Right ventricle myocardium superior (tissue), 1 donor: ENCODE data around the gene TP73. TPM values are rescaled to one million over a fixed set of nuclear protein-coding genes. Genes with fewer than 3 reads are reported as not detected.
A peak's percentile ranks its signal among the peaks of the same experiment; 100 is the strongest.

Source experiments
- ATAC-seq: fragments of 200-7000 bp; cut with Tn5 transposase; one replicate; pipeline ENCODE4 v1.9.1; 2020; ENCODE audit warnings: mild to moderate bottlenecking; ENCODE audit not compliant: poor library complexity
- DNase-seq: peaks from one replicate; pipeline ENCODE4 v3.0.0-alpha.2; 2020
- intact Hi-C: fragments of 100-400 bp; cut with DNase I; formaldehyde crosslinking; loops from one replicate; pipeline ENCODE4 v1.11.2; 2022
- total RNA-seq: library from RNA; stranded (reverse); fragmentation: NEBNext Ultra II Directional; extraction: Animal tissue kit (Norgen Biotek cat#: 25700); gene quantifications from one replicate; pipeline ENCODE4 v1.2.1, GENCODE V29; 2021
- donor health status: DM: no; HTN: yes; CAD: no; lungs with severe emphysema.

TP73 gene
- total RNA-seq, 1 donor from 2014 or later, result not detected

GRCh38 chr1:3761296-3762010 is 109.1 kb downstream of the TP73 start:
- no peak for ATAC-seq
- intact Hi-C loops, result no loop called here
- no peak for DNase-seq

DNA sequence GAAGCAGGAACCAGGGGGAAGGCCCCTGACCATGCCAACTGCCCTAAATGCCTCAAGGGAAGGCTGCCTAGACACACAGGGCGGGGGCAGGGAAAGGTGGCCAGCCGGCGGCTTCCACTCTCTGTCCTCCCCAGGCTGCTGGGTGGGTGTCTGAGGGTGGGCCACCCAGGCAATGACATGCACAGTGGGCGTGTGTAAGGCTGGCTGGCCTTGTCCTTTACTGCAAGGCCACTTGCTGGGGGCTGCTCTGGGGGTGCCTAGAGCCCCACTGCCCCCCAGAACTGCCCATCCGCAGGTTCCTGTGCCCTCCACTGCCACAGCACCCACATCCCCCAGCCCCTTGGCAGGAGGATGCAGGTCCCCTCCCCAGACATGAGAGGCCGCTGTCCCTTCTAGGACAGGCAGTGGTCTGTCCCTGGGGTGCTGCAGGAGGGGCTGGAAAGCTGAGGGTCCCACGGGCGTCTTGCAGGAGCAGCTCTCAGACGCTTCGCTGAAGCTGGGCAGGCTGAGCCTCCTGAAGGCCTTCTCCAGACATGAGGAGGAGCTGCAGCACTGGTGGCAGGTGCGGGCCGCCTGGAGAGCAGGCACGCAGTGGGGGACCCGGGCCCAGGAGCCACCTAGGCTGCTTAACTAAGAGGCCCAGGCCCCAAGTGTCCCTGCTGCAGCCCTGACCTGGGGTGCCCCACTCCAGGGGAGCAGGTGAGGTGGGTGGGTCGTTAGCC is 110.0 kb downstream of the TP73 start:
- intact Hi-C loops, result no loop called here
- ATAC-seq (no peak), DNase-seq (no peak)

DNA sequence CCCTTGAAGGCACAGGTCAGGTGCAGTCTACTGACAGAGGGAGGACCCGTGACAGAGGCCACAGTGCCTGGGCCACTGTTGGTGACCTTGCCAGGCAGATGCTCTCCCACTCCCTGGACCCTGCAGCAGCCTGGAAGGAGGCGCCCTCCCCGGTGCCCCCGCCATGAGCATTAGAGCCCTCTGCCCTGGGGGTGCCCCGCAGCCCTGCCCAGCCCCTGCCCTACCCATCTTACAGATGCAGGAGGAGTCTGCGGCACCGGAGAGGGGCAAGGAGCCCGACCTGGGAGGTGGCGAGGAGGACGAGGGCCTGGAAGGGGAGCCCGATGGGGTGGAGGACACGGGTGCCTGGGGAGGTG is 110.5 kb downstream of the TP73 start:
- intact Hi-C loops, result no loop called here
- DNase-seq (no peak), ATAC-seq (no peak)

GRCh38 chr1:3763351-3764125 is 111.2 kb downstream of the TP73 start:
- intact Hi-C loops, result no loop called here
- no peak for ATAC-seq
- no peak for DNase-seq

- intact Hi-C loops, result no loop called here
- ATAC-seq, result no peak
- no peak for DNase-seq
Observed at GRCh38 chr1:3767328-3767925, 115.1 kb downstream of the TP73 start.

DNA sequence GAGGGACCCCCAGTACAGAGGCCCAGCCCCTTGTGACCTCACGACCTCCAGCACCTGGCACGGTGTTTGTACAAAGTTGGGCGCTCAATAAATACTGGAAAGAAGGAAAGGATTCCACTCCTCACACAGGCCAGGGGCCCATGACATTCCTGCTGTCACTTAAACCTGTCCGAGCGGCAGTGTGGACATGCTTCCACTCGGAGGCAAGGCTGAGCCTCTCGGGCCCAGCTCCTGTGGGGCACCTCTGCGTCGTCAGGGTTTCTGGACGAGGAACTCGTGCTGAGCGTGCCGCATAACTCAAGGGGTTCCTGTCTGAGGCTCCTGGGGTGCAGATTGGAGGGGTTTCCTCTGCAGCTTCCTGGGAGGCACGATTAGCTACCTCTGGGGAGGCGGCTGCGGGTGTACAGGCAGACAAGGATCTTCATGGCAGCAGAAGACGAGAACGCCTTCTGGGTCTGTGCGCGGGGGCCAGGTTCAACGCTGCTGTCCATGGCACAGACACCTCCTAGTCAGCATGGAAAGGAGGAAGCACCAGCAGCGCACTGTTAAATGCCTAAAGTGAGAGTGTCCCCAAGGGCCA is 116.6 kb downstream of the TP73 start:
- ATAC-seq, result no peak
- DNase-seq, result no peak
- intact Hi-C loops, result no loop called here

DNA sequence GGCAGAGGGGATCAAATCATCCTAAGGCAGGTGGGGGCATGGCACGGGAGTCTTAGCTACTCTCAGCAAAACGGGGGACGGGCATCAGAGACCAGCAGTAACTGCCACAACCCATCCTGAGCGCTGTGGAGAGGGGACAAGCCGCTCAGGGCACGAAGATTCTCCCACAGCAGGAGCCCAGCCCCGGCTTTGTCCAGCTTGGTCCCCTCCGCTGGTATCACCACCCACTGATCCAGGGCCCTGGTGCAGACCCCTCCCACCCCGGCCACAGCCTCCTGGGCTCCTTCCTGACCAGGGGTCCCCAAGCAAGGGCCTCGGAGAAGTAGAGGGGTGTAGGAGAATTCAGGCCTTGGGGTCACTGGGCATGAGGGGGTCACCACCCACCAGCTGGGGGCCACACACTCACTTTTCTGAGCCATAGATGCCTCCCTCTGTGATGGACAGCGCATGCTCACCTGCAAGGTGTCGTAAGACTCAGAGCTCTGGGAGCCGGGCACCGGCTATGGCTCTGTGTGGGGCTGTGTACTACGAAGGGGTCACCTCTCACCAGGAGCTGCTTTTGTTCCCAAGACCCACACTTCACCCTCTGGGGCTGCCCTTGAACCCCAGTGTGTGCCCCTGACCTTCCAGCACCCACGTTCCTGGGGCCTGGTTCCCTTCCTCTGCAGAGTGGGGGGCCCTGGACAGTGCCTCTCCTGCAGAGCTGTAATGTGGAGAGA is 117.9 kb downstream of the TP73 start:
- DNase-seq (no peak), ATAC-seq (no peak)
- intact Hi-C loops, result no loop called here

DNA sequence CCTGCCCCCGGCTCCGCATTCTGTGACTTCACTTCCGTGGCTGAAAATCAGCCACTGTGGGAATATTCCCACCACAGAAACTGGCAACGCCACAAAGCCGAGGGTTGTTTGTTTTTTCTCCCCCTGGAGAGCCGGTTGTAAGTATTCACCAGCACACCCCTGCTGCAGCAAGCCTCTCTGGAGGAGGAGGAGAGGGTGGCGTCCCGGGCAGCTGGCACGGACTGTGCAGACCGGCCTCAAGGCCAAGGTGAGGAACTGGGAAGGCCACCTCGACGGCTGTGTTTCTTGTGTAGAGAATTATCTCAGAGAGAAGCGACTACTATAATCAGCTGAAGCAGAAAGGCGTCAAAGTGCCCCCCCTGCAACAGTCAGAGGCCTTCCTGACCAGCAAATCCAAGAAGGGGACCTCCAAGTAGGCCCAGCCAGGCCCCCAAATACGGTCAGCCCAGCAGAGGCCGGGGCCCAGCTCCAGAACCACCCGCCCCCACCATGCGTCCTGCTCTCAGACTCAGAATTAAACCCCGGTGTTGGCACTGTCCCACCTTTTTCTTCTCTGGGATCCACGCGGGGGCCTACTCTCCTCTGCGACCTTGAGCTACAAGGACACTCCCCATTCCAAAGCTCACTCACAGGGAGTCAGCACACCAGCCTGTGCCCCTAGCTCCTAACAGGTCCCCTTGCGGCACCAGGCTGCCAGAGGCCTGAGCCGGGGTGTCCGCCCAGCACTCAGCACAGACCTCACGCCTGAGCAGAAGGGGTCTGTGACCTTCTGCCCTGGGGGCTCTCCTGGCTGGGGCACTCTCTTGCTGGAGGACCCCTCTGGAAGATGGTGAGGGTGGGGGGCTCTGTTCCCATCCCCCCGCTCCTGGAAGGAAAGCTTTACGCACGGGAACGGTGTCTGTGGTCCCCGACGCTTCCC is 119.1 kb downstream of the TP73 start:
- ATAC-seq, result peak; percentile 6
- intact Hi-C loops, result no loop called here
- DNase-seq, result no peak

DNA sequence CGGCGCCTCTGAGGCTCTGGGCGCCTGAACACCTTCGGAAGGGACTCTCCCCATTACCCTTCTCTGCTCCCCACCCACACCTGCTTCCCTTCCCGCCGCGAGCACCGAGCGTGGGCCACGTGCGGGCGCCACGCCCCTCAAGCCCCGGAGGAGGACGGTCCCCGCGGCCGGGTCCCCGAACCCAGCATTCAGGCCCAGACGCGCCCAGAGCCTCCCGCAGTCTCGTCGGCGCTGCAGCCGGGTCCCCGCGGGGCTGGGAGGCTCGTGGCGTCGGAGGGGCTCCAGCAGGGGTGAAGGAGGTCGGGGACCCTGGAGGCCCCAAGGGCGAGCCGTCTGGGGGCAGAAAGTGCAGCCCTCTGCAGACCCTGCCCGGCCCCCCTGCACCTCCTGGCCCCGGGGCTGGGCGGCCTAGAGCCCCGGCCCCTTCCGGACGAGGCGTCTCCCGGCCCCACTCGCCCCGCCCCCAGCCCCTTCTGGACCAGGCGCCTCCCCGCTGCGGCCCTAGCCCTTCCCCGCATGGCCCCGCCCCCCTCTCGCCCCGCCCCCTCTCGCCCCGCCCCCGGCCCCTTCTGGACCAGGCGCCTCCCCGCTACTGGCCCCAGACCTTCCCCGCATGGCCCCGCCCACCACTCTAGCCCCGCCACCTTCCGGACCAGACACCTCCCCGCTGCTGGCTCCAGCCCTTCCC is 119.9 kb downstream of the TP73 start:
- ATAC-seq, result peak; percentile 85
- DNase-seq, result peak; percentile 95
- intact Hi-C loops, result no loop called here

DNA sequence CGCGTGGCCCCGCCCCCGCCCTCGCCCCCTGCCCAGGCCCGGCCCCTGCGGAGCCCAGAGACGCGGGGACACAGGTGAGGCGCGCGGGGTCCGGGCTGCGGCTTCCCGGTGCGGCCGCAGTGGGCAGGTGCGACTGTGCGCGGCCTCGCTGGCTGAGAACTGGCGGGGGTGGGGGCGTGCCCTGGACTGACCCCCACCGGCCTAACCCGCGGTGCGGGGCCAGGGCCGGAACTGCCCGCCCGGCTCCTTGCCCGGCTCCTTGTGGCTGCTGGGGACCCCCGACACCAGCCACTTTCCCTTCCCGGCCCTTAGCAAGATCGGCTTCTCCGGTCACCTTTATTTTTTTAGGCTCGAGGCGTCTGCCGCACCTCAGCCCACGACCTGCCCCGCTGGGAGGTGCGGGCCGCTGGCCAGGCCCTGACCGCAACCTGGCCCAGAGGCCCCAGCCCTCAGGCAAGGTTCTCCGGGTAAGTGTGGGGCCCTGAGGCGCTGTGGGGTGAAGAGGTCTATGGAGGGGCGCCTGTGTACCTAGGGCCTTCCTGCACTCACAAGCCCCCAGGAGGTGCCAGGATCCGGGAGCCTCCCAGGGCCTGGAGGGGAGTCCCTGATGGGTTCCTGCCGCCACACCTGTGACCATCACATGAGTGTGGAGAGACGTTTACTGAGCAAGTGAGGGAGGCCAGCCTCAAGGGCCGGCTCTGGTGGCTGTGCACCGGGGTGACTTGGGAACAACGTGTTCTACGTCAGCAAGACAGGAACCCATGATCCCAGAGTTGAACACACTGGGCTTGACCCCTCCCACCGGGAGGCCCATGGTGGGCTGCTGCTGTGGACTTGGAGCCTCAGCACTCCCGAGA is 120.6 kb downstream of the TP73 start, which contains the start of gene SMIM1:
Gene SMIM1, plus strand, starts transcription at position 35 of the 857 bp plus-strand sequence. CDS start 2,625 bp downstream, outside the sequence.
- no peak for DNase-seq
- intact Hi-C loops, result no loop called here
- ATAC-seq, result peak; percentile 1

GRCh38 chr1:3773572-3774275 is 121.4 kb downstream of the TP73 start:
- intact Hi-C loops, result no loop called here
- no peak for ATAC-seq
- DNase-seq, result no peak

- intact Hi-C loops, result no loop called here
- no peak for DNase-seq
- no peak for ATAC-seq
Observed at GRCh38 chr1:3774276-3774945, 122.1 kb downstream of the TP73 start.

GRCh38 chr1:3774946-3775489 is 122.7 kb downstream of the TP73 start:
- intact Hi-C loops, result no loop called here
- ATAC-seq (no peak), DNase-seq (no peak)

GRCh38 chr1:3775490-3776230 is 123.3 kb downstream of the TP73 start:
- no peak for ATAC-seq
- intact Hi-C loops, result no loop called here
- peak; percentile 77 for DNase-seq
